SU-DHL-6 (cell line): ENCODE data around the gene INTS1.
"Not testable (repeated sequence)": the region's sequence is repeated elsewhere in the genome, so short reads cannot be mapped to it uniquely, and the experiment has no call there.

Experiments used
- H2AFZ ChIP-seq: fragments of 200-600 bp; sonication (generic); 2 replicates; pipeline ENCODE4 v1.6.1; 2014; ENCODE audit warnings: low read depth, mild to moderate bottlenecking, moderate library complexity, mixed read lengths, antibody characterized with exemption, low read length; ENCODE audit not compliant: severe bottlenecking
- H3F3A ChIP-seq: fragments of 200-600 bp; shearing (Covaris generic); 2 replicates; pipeline ENCODE4 v1.6.0; 2016; ENCODE audit warnings: antibody characterized with exemption, mild to moderate bottlenecking; ENCODE audit not compliant: insufficient read depth
- H3K27ac ChIP-seq: fragments of 200-600 bp; sonication (generic); 2 replicates; pipeline ENCODE4 v1.5.1; 2016; ENCODE audit warnings: low read depth, mild to moderate bottlenecking, low read length, moderate library complexity, mixed read lengths
- H3K27me3 ChIP-seq: fragments of 200-600 bp; sonication (generic), shearing (Covaris generic); 2 replicates; pipeline ENCODE4 v1.6.0; 2014; ENCODE audit warnings: mild to moderate bottlenecking, low read length
- H3K36me3 ChIP-seq: fragments of 200-600 bp; sonication (generic); 2 replicates; pipeline ENCODE4 v1.6.1; 2014; ENCODE audit warnings: mild to moderate bottlenecking, low read length, mixed read lengths
- H3K4me2 ChIP-seq: fragments of 300-600, 200-600 bp; shearing (Covaris generic), sonication (generic); 2 replicates; pipeline ENCODE4 v1.6.0; 2014; ENCODE audit warnings: low read length, low read depth, mild to moderate bottlenecking; ENCODE audit not compliant: poor library complexity, severe bottlenecking
- H3K4me3 ChIP-seq: fragments of 200-600 bp; sonication (generic); 2 replicates; pipeline ENCODE4 v1.5.1; 2014; ENCODE audit warnings: antibody characterized with exemption, low read length, mild to moderate bottlenecking, mixed read lengths; ENCODE audit not compliant: insufficient read depth, poor library complexity, severe bottlenecking
- H3K79me2 ChIP-seq: fragments of 200-600 bp; sonication (generic); 2 replicates; pipeline ENCODE4 v1.6.1; 2014; ENCODE audit warnings: mild to moderate bottlenecking, low read length, moderate library complexity; ENCODE audit not compliant: insufficient read depth
- H3K9ac ChIP-seq: fragments of 200-600 bp; sonication (generic); 2 replicates; pipeline ENCODE4 v1.7.0; 2014; ENCODE audit warnings: mild to moderate bottlenecking, low read length
- H3K9me2 ChIP-seq: fragments of 200-600 bp; sonication (generic); replicated peaks from 2 replicates; pipeline ENCODE4 v1.6.1; 2014; ENCODE audit warnings: low read length; ENCODE audit not compliant: insufficient read depth
- H3K9me3 ChIP-seq: fragments of 200-600 bp; sonication (generic); 2 replicates; pipeline ENCODE4 v1.6.1; 2014; ENCODE audit warnings: low read length, mixed read lengths; ENCODE audit not compliant: insufficient read depth
- H4K20me1 ChIP-seq: fragments of 200-600 bp; sonication (generic); 2 replicates; pipeline ENCODE4 v1.6.1; 2014; ENCODE audit warnings: low read depth, mild to moderate bottlenecking, antibody characterized with exemption, low read length, moderate library complexity, mixed read lengths
- EZH2phosphoT487 ChIP-seq: fragments of 200-600 bp; sonication (generic), shearing (Covaris generic); conservative IDR thresholded peaks from 2 replicates; pipeline ENCODE4 v1.6.1; 2018; ENCODE audit warnings: mild to moderate bottlenecking, antibody characterized with exemption, low read length, moderate library complexity, mixed read lengths
- TF ChIP-seq, protein P1 (sequence below): fragments of 200-600 bp; sonication (generic); IDR thresholded peaks from one replicate; pipeline ENCODE4 v1.5.1; 2017; ENCODE audit warnings: antibody characterized with exemption, mild to moderate bottlenecking, low read length, moderate library complexity; ENCODE audit not compliant: insufficient read depth, poor library complexity, severe bottlenecking

INTS1 gene

DNA sequence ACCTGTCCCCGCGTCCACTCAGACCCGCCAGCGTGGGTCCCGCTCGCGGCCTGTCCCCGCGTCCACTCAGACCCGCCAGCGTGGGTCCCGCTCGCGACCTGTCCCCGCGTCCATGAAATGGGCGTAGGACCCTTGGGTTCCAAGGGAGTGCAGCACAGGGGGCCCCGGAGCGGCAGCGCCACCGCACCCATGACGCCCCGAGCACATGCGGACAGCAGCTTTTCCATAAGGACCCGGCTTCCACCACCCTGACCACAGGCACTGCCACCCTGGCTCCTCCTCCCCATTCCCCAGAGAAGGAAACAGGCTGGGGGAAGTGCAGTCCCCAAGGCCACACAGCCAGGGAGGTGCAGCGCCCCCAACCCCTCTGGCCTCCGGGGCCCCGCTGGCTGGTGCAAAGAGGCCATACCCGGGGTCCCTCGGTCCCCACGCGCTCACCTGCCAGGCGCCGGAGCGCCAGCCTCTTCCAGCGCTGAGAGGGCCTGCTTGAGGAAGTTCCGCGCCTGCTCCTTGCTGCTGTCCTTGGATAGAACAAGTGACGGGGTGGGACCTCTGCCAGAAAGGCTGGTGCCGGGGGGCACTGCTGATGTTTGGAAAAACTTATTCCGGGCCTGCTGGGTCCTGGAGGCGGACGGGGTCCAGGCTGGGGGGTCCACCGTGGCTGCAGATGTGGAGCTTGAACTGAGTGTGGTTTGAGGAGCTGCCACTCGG is 59.8 kb downstream of the INTS1 start:
- Histone ChIP-seq H3K9me3 (no peaks in the 10 kb centered on the region), H2AFZ (no peak overlapping the region), H4K20me1 (no peaks in the 10 kb centered on the region), H3K27me3 (no peaks in the 10 kb centered on the region), H3K79me2 (no peaks in the 10 kb centered on the region), H3K9me2 (no peaks in the 10 kb centered on the region), H3K4me2 (no peak overlapping the region), H3K36me3 (no peaks in the 10 kb centered on the region), H3K27ac (no peak overlapping the region), H3K9ac (no peak overlapping the region), H3K4me3 (no peak overlapping the region), H3F3A (no peaks in the 10 kb centered on the region)
- TF ChIP-seq EZH2phosphoT487, result no peak
- TF ChIP-seq, protein P1, sequence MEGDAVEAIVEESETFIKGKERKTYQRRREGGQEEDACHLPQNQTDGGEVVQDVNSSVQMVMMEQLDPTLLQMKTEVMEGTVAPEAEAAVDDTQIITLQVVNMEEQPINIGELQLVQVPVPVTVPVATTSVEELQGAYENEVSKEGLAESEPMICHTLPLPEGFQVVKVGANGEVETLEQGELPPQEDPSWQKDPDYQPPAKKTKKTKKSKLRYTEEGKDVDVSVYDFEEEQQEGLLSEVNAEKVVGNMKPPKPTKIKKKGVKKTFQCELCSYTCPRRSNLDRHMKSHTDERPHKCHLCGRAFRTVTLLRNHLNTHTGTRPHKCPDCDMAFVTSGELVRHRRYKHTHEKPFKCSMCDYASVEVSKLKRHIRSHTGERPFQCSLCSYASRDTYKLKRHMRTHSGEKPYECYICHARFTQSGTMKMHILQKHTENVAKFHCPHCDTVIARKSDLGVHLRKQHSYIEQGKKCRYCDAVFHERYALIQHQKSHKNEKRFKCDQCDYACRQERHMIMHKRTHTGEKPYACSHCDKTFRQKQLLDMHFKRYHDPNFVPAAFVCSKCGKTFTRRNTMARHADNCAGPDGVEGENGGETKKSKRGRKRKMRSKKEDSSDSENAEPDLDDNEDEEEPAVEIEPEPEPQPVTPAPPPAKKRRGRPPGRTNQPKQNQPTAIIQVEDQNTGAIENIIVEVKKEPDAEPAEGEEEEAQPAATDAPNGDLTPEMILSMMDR, result no peak

DNA sequence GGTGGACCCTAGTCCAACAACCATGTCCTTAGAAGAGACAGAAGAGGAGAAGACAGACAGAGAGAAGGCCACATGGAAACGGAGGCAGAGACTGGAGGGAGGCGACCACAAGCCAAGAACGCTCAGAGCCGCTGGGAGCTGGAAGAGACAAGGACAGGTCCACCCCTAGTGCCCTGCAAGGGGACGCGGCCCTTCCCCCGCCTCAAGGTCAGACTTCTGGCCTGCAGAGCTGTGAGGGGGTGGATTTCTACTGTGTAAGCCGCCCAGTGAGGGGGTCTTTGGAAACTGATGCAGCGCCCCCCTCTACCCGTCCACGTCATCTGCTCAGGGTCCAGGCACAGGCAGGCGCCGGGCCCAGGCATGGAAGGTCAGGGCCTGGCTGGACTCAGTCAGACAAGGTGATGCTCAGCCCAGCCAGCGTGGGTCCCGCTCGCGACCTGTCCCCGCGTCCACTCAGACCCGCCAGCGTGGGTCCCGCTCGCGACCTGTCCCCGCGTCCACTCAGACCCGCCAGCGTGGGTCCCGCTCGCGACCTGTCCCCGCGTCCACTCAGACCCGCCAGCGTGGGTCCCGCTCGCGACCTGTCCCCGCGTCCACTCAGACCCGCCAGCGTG is 60.5 kb downstream of the INTS1 start:
- not testable (repeated sequence) for H3K4me2 ChIP-seq, H3K4me3 ChIP-seq, H3F3A ChIP-seq, H3K79me2 ChIP-seq, H3K27ac ChIP-seq, H3K36me3 ChIP-seq, H3K9me2 ChIP-seq, H2AFZ ChIP-seq, H3K9me3 ChIP-seq, H3K27me3 ChIP-seq, H3K9ac ChIP-seq, H4K20me1 ChIP-seq

DNA sequence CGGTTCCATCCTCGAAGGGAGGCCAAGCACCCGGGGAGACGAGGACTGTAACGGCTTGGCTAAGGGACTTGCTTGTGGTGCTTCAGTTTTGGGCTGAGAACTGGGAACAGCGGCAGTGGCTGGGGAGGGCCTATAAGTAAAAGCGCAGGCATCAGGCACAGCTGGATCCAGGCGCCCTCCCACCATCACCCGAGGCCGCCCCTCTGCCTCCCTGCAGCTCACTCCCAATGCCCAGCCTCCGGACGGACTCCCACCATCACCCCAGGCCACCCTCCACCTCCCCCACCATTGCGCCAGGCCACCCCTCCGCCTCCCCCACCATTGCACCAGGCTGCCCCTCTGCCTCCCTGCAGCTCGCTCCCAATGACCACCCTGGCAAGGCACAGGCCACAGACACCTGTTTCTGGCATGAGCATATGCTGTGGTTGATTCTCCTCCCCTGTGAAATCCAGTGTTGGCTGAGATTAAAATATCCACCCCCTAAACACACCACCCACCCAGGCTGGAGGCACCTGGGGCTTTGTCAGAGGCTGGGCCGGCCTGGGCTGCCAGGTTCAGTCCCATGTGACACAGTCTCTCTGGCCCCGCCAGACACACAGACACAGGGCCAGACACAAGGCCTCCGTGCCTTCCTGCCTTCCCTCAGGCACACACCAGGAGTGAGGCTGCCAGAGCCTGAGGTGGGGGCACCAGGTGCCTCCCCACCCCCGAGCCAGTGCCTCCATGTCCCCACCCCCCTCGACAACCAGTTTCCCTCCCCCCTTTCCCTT is 61.6 kb downstream of the INTS1 start:
- Histone ChIP-seq H2AFZ (no peak overlapping the region), H4K20me1 (no peaks in the 10 kb centered on the region), H3K9me2 (no peaks in the 10 kb centered on the region), H3K79me2 (no peaks in the 10 kb centered on the region), H3K9me3 (no peaks in the 10 kb centered on the region), H3K9ac (no peak overlapping the region), H3K4me3 (no peak overlapping the region), H3F3A (no peaks in the 10 kb centered on the region), H3K27ac (no peak overlapping the region), H3K4me2 (no peak overlapping the region), H3K27me3 (no peaks in the 10 kb centered on the region), H3K36me3 (no peaks in the 10 kb centered on the region)
- no peak for TF ChIP-seq EZH2phosphoT487
- TF ChIP-seq, protein P1, result no peak
